ENCODE measurements around the gene CDKAL1.

DNA sequence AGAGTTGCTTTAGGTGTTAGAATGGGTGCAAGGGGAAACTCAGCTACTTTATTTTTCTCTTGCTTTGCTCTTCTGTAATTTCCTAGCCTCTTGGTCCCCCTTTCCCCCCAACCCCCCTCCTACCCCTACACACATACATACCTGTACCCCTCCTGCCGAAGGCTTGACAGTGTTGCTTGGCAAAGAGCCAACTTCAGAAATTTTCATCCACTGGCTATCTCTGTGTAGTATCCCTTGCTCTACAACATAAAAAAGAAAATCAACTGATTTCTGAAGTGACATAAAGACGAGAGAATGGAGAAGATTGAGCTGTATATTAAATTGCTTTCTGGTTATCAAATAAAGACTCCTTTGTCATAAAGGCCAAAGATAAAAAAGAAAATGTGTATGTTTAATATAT is 561.2 kb downstream of the CDKAL1 start:
- TF ChIP-seq LEF1 (IDR thresholded peaks at IDR 0.05; ENCODE audit: borderline replicate concordance) = no peak
- no peak for TF ChIP-seq SP1 (IDR thresholded peaks at IDR 0.05)
- TF ChIP-seq FOXA1 (IDR thresholded peaks at IDR 0.05) = no peak
- no peak for TF ChIP-seq ELF4 (IDR thresholded peaks at IDR 0.05)
- no peak for TF ChIP-seq HDGF (IDR thresholded peaks at IDR 0.05; ENCODE audit: borderline replicate concordance)
